Measurements from ENCODE around the gene TMEM86A.

DNA sequence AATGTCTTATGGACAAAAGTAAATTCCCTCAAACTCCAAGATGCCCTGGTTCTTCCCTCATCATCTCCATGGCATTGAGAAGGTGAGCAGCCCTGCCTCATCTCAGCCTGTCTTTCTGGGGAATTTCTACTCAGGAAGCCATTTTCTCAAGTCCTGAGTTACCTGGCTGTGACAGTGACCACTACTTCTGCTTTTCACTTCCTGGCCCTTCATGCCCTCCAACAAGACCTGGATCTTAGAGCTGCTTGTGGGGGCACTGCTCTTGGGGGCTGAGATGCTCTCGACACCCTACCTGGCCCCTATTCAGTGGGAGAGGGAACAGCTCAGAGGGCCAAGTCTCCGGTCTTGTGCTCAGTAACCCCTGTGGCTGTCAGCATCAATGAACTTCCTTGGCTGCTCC is 32.9 kb downstream of the TMEM86A start:
- TF ChIP-seq CTCF (IDR thresholded peaks at IDR 0.05) (no peak), ZFX (IDR thresholded peaks at IDR 0.05; ENCODE audit: borderline replicate concordance) (no peak)

Data from 22Rv1 (cell line).